GM19438 (cell line): Measurements from ENCODE around the gene EIF4A3.
"Not testable (repeated sequence)": the region's sequence is repeated elsewhere in the genome, so short reads cannot be mapped to it uniquely, and the experiment has no call there.

Experiments
- ATAC-seq: cut with Tn5 transposase; IDR thresholded peaks from one replicate; pipeline ENCODE4 v1.9.1; 2021; ENCODE audit warnings: low read depth; ENCODE audit not compliant: unreplicated experiment

The EIF4A3 gene

DNA sequence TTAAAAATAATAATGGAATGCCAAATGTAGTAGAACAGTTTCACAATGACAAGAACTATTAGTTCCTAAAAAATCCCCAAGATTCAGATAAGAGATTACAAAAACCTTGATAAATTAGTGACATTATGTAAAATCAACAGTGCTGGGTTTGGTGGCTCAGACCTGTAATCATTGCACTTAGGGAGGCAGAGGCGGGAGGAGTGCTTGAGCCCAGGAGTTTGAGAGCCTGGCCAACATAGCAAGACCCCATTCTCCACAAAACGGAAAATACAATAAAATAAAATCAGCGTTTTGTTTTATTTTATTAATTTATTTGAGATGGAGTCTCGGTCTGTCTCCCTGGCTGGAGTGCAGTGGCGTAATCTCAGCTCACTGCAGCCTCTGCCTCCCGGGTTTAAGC is 27.0 kb upstream of the EIF4A3 start:
- ATAC-seq: no peak

- ATAC-seq: no peak
Observed at GRCh38 chr17:80173126-80173525, 26.2 kb upstream of the EIF4A3 start.

DNA sequence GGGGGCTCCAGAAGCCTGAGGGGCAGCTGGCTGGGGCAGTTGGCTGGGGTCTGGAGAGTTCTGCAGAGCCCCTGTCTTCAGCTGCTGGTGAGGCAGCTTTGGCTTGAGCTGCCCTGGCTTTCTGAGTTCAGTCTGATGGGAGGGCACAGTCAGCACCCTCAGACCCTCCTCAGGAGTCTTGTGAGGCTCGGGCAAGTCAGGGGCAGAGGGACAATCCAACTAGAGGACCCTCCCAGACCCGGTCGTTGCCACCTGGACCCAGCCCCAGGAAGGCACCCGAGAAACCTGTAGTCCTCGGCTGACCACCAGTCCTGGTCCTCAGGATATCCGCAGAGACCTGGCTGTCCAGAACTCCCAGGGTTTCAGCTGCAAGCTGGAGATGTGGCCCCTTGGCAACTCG is 24.8 kb upstream of the EIF4A3 start:
- no peak for ATAC-seq

- no peak for ATAC-seq
Observed at GRCh38 chr17:80169784-80170500, 23.0 kb upstream of the EIF4A3 start, which contains the start of gene CARD14. Gene CARD14, plus strand, starts transcription at chr17:80170030. Its CDS starts 11,409 bp downstream, at chr17:80181439.

DNA sequence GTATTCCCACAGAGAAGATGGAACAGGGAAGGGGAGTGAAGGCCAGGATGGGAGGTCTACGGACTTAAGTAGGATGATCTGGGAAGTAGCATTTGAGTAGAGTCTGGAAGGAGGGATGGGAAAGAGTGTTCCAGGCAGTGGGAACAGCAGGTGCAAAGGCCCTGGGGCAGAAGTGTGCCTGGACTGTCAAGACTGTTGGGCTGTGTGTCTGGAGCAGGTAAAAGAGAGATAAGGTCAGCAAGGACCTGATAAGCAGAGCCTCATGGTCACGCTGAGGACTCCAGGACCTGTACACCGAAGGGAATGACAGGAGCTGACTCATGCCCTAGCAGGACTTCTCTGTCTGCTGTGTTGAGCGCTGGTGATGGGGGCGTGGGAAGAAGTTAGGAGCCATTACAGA is 22.2 kb upstream of the EIF4A3 start:
- no peak for ATAC-seq

DNA sequence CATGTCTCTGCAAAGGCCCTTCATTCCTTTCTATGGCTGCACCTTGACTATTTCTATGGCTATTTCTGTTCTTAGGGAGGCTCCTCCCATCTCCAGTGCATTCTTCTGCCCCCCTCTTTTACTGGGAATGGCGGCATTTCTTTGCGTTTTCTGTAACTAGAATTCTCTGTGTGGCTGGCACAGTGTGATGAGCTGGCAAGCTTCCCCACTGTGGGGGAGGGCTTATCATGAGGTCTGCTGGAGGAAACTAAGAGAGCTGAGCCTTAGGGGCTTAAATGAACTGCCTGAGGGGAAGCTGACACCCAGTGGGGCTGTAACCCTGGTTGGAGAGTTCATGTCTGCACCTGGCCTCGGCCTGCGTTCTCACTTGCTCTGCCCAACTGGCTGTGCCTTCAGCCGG is 21.4 kb upstream of the EIF4A3 start:
- ATAC-seq: no peak

DNA sequence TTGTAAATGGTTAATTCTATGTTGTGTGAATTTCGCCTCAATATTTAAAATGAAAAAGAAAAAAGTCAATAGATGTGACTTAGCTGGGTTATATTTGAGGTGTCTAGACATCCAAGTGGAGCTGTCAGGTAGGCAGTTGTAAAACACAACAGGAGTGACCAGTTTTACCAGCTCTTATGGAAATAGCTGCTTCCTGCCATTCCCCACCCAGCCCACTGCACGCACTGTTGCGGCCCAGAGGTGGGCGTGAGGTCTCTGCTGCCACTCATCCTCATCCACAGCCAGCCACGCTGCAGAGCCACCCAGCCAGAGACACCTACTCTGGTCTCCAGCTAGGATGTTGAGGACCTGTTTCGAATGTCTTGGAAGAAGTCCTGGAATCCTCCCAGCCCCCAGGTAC is 19.5 kb upstream of the EIF4A3 start:
- ATAC-seq: no peak

DNA sequence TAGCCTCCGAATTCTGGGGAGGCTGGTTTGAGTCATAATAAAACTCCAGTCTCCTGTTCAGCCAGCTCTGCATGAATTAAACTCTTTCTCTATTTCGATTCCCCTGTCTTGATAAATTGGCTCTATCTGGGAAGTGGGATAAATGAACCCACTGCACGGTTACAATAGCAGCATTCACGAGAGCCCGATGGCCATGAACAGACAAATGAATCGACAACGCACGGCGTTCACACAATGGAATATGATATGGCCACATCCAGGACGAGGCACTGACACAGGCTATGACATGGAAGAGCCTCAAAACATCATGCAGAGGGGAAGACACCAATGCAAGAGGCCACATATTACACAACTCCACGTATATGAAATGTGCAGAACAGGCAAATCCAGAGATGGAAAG is 17.3 kb upstream of the EIF4A3 start:
- no peak for ATAC-seq

DNA sequence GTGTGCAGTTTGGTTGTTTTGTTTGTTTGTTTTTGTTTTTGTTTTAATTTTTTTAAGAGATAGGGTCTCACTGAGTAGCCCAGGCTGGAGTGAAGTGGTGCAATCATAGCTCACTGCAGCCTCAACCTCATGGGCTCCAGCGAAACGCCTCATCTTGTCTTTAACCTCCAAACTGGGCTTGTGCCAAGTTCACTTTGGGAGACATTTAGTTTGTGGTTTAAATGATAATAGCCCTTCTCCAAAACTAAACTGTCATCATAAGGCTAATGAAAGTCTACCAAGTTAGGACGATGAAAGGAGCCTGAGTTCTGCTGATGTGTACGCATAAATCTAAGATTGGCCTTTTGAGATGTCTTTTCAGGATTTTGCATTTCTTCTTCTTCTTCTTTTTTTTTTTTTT is 16.4 kb upstream of the EIF4A3 start:
- no peak for ATAC-seq

DNA sequence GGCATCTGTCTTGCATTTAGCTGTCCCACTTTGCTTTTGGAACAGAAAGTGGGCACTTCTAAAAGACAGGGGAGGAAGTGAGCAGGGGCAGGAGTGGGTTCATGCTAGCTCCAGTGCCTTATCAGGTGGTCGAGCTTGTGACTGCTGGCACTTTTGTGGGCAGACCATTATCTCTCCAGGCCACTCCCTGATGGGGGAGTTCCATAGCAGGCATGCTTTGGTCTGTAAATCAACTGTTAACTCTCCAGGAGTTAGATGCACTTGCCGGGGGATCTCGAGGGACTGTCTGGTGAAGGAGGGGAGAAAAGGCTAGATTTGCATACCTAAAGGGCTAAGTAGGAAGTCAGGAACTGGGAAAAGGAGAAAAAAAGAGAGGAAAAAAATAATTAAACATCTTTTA is 13.6 kb upstream of the EIF4A3 start:
- ATAC-seq: no peak

GRCh38 chr17:80158846-80159245 is 11.9 kb upstream of the EIF4A3 start:
- ATAC-seq: no peak

- not testable (repeated sequence) for ATAC-seq
Observed at GRCh38 chr17:80155600-80155999, 8.7 kb upstream of the EIF4A3 start.

DNA sequence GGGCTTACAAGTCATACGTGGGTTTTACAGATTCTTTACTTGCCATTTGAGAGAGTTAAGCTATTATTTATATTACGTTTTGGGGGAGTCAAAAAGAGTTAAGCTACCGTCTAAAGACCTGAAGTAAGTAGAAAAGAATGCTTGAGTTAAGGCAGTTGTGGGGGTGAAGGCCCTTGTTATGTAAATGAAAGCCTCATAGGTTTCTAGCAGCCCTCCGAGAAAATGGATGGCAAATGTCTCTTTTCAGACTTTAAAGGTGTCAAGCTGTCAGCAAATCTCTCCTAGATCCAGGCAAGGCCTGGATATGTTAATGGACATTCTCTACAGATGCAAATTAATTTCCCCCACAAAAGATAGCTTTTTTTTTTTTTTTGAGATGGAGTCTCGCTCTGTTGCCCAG is 7.2 kb upstream of the EIF4A3 start:
- no peak for ATAC-seq

- ATAC-seq: no peak
Observed at GRCh38 chr17:80153004-80153403, 6.1 kb upstream of the EIF4A3 start.

DNA sequence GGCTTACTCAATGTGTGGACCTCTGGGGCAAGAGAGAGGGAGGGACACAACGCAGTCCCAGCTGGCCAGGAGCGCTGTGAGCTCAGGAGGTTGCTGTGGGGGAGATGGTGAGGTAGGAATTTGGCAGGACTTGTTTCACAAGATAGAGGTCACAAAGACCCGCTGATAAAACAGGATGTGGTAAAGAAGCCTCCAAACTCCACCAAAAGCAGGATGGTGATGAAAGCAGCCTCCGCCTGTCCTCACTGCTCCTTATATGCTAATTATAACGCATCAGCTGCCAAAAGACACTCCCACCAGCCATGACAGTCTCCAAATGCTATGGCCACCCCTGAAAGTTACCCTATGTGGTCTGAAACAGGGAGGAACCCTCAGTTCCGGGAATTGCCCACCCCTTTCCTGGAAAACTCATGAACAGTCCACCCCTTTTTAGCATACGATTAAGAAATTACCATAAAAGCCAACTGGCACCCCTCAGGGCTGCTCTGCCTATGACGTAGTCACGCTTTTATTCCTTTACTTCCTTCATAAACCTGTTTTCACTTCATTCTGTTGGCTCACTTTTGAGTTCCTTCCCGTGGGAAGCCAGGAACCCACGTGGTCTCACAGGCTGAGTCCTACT is 5.3 kb upstream of the EIF4A3 start:
- ATAC-seq: no peak

- no peak for ATAC-seq
Observed at GRCh38 chr17:80151333-80151732, 4.4 kb upstream of the EIF4A3 start.

DNA sequence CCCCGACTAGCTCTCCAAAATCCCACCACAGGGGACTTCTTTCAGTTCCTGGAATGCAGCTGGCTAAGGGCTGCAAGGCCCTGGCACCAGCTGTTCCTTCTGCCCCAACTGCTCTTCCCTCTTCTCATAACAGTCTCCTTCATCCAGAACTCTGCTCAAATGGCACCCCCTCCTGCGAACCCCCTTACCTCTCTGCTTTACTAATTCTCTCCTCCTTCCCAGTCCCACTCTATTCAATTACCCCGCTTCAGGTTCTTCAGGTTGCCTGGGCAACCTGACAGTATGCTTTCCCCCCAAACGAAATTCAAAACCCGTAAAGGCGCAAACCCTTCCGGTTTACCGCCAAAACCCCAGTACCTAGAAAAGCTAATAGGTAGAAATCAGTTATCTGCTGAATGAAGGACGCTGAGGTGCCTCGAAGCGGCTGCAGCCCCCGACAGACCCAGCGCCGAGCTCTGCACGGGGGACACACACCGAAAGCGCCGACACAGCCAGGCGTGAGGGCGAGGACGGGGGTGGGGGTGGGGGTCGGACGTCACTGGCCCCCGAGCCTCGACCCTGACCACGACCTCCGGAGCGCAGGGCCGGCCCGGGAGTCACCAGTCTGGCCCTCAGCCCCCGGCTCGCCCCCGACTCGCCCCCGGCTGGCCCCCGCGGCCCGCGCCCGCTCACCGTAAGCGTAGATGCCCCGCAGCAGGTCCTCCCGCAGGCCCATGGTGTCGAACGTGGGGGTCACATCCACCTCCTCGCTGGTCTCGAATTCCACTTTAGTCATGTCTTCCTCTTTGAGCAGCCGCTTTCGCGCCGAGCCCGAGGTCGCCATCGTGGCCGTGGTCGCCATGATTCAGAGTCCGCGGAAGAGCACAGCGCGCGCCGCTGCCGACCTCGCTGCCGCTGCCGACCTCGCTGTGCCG is 550 bp downstream of the EIF4A3 start:
- ATAC-seq: peak; percentile 7

DNA sequence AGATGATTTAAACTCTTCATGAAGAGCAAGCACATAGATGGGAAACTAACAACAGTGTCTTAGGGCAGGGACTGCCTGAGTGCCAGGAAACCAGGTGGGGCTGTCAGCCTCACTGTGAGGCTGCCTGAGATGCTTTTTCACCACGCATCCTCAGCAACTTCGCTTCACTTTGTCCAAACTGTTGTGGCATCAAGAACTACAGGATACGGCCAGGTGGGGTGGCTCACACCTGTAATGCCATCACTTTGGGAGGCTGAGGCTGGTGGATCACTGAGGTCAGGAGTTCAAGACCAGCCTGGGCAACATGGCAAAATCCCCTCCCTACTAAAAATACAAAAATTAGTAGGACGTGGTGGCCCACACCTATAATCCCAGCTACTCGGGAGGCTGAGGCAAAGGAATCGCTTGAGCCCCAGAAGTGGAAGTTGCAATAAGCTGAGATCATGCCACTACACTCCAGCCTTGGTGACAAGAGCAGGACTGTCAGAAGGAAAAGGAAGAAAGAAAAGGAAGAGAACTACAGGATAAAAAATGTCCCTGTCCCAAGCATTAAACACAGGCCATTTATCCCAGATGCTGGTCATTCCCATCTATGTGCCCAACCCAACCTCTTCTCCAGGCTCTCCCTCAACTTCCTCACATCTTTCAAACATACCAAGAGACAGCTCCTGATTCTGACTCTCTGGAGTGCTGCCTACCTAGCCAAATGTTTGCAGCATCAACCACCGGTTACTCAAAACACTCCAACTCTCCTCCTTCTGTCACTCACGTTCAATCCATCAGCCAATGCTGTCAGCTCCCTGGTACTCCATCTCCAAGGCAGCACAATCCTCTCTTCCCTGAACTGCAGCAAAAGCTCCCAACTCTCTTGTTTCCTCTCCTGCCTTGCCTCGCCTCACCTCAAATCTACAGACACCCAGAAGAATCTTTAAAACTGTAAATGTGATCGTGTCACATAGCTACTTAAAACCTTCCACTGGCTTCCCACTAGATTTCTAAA is 1.6 kb downstream of the EIF4A3 start:
- ATAC-seq: no peak

DNA sequence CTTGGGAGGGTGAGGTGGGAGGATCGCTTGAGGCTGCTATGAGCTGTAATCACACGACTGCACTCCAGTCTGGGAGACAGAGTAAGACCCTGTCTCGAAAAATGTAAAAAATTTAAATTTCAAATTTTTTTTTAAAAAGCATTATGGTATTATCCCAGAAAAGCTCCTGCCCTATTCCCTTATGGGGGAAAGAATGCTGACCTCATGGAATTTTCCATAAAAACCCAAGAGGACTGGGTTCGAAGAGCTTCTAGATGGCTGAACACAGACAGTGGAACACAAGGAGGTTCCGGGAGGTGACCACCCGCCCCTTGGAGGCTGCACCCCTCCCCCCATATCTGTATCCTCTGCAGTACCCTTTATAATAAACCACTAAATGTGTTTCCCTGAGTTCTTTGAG is 4.0 kb downstream of the EIF4A3 start:
- no peak for ATAC-seq

DNA sequence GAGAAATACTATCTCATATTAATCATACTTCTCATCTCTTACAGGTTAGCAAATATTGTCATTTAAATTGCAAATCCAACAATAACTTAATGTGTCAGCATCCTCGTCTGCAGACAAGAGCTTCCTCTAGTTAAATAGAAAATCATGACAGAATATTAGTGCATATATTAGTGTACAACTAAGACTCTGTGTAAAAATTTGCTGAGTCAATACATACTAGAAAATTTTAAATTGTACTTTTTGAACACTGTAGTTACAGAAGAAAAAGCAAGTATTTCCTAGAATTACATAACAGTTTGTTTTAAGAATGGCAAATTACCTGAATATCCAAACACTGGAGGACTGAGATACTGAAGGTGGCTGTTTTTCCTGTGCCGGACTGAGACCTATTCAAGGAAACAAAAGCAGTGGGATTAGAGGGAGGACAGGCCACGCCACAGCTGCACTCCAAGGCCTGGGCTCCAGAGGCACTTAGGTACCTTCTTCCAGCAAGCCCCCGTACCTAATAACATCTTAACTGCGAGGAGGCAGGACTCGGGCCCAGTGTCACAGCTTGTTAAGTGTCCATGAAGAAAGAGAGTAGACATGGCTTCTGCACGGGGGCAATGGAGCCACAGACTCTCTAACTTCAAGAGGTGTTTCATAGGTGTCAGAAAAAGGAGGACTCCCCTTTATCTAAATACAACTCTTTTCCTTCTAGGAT is 5.3 kb downstream of the EIF4A3 start:
- no peak for ATAC-seq
